OCI-LY1 (cell line): Measurements from ENCODE around the gene NKX2-8.
A peak's percentile ranks its signal among the peaks of the same experiment; 100 is the strongest.

Experiments
- CTCF ChIP-seq: fragments of 200-600 bp; sonication (generic), shearing (Covaris generic); IDR thresholded peaks from 2 replicates; pipeline ENCODE4 v1.5.1; 2017; ENCODE audit warnings: mild to moderate bottlenecking, antibody characterized with exemption, low read length, moderate library complexity, mixed read lengths
- EZH2 ChIP-seq: fragments of 200-600 bp; sonication (generic), shearing (Covaris generic); IDR thresholded peaks from 2 replicates; pipeline ENCODE4 v1.8.0; 2017; ENCODE audit warnings: borderline replicate concordance, mixed run types, mild to moderate bottlenecking, antibody characterized with exemption, low read length, moderate library complexity, mixed read lengths

- TF ChIP-seq CTCF: peak; percentile 70
- TF ChIP-seq EZH2: no peak
Observed at GRCh38 chr14:36553656-36554260, 28.7 kb downstream of the NKX2-8 start.
